ENCODE data around the gene XRN1. TPM values are rescaled to one million over a fixed set of nuclear protein-coding genes. Genes with fewer than 3 reads are reported as not detected.

XRN1 gene
- total and polyA plus RNA-seq, 2 donors (not counting 1 experiment from before 2014, with no cell fraction given): 19.9 to 55.7 TPM

GRCh38 chr3:142285083-142285517, 162.7 kb downstream of the XRN1 start:
- Histone ChIP-seq H3K4me3 (replicated peaks in 1 of 4; ENCODE audit: control extremely low read depth in 1 of 4, insufficient read depth in 1 of 4, low read depth in 3 of 4, low read length in 4 of 4) (no peak overlapping the region), H4K20me1 (ENCODE audit: control insufficient read depth, extremely low read depth, insufficient read depth, low read length) (no peaks in the 10 kb centered on the region), H2AFZ (ENCODE audit: low read length) (no peak overlapping the region), H3K4me2 (ENCODE audit: extremely low read depth, insufficient read depth, low read length) (no peak overlapping the region), H3K36me3 (ENCODE audit: control insufficient read depth, insufficient read depth, low read length) (no peaks in the 10 kb centered on the region), H3K27ac (ENCODE audit: insufficient read depth, low read length) (no peak overlapping the region), H3K79me2 (ENCODE audit: control insufficient read depth, insufficient read depth, low read length) (no peaks in the 10 kb centered on the region), H3K9ac (ENCODE audit: insufficient read depth, low read length) (no peak overlapping the region), H3K9me3 (ENCODE audit: control insufficient read depth, insufficient read depth, low read depth, low read length) (no peaks in the 10 kb centered on the region), H3K27me3 (ENCODE audit: control insufficient read depth, insufficient read depth, low read length) (no peaks in the 10 kb centered on the region), H3K4me1 (ENCODE audit: control insufficient read depth, extremely low read depth, insufficient read depth, low read length) (no peaks in the 10 kb centered on the region)
- TF ChIP-seq EZH2 (IDR thresholded peaks at IDR 0.05; ENCODE audit: low read length, missing control alignments): no peak
- TF ChIP-seq, protein P1, sequence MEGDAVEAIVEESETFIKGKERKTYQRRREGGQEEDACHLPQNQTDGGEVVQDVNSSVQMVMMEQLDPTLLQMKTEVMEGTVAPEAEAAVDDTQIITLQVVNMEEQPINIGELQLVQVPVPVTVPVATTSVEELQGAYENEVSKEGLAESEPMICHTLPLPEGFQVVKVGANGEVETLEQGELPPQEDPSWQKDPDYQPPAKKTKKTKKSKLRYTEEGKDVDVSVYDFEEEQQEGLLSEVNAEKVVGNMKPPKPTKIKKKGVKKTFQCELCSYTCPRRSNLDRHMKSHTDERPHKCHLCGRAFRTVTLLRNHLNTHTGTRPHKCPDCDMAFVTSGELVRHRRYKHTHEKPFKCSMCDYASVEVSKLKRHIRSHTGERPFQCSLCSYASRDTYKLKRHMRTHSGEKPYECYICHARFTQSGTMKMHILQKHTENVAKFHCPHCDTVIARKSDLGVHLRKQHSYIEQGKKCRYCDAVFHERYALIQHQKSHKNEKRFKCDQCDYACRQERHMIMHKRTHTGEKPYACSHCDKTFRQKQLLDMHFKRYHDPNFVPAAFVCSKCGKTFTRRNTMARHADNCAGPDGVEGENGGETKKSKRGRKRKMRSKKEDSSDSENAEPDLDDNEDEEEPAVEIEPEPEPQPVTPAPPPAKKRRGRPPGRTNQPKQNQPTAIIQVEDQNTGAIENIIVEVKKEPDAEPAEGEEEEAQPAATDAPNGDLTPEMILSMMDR (conservative IDR thresholded peaks at IDR 0.05 in 1 of 2, IDR thresholded peaks at IDR 0.05 in 1 of 2; ENCODE audit: low read depth in 1 of 2, low read length in 2 of 2): no peak
- no peak for DNase-seq (ENCODE audit: low read depth in 2 of 2)

DNA sequence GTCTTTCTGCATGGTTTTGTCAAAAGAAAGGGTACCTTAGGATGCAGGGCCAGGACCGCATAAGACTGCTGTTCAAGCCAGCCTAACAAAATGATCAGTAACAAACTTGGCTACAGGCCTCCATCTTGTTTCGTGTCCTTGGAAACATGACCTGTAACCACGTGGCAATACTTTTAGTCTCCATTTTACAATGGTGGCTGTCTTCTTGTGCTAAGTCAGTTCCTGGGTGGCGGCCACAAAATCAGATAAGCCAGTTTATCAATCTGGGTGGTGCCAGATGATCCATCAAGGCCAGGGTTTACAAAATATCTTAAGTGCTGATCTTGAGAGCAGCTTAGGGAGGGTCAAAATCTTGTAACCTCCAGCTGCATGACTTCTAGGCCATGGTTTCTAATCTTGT, 165.3 kb downstream of the XRN1 start:
- Histone ChIP-seq H3K9me3 (ENCODE audit: control insufficient read depth, insufficient read depth, low read depth, low read length) (no peaks in the 10 kb centered on the region), H3K36me3 (ENCODE audit: control insufficient read depth, insufficient read depth, low read length) (no peaks in the 10 kb centered on the region), H3K9ac (ENCODE audit: insufficient read depth, low read length) (no peak overlapping the region), H3K27ac (ENCODE audit: insufficient read depth, low read length) (no peak overlapping the region), H4K20me1 (ENCODE audit: control insufficient read depth, extremely low read depth, insufficient read depth, low read length) (no peaks in the 10 kb centered on the region), H3K4me3 (replicated peaks in 1 of 4; ENCODE audit: control extremely low read depth in 1 of 4, insufficient read depth in 1 of 4, low read depth in 3 of 4, low read length in 4 of 4) (no peak overlapping the region), H2AFZ (ENCODE audit: low read length) (no peak overlapping the region), H3K4me1 (ENCODE audit: control insufficient read depth, extremely low read depth, insufficient read depth, low read length) (no peaks in the 10 kb centered on the region), H3K27me3 (ENCODE audit: control insufficient read depth, insufficient read depth, low read length) (no peaks in the 10 kb centered on the region), H3K4me2 (ENCODE audit: extremely low read depth, insufficient read depth, low read length) (no peak overlapping the region), H3K79me2 (ENCODE audit: control insufficient read depth, insufficient read depth, low read length) (no peaks in the 10 kb centered on the region)
- DNase-seq (ENCODE audit: low read depth in 2 of 2): no peak
- TF ChIP-seq, protein P1 (conservative IDR thresholded peaks at IDR 0.05 in 1 of 2, IDR thresholded peaks at IDR 0.05 in 1 of 2; ENCODE audit: low read depth in 1 of 2, low read length in 2 of 2): no peak
- TF ChIP-seq EZH2 (IDR thresholded peaks at IDR 0.05; ENCODE audit: low read length, missing control alignments): no peak

GRCh38 chr3:142281474-142281873, 166.4 kb downstream of the XRN1 start:
- H3K9ac ChIP-seq (ENCODE audit: insufficient read depth, low read length): no peak overlapping the region
- no peaks in the 10 kb centered on the region for H4K20me1 ChIP-seq (ENCODE audit: control insufficient read depth, extremely low read depth, insufficient read depth, low read length)
- no peak overlapping the region for H3K27ac ChIP-seq (ENCODE audit: insufficient read depth, low read length)
- no peak for DNase-seq (ENCODE audit: low read depth in 2 of 2)
- H3K9me3 ChIP-seq (ENCODE audit: control insufficient read depth, insufficient read depth, low read depth, low read length): no peaks in the 10 kb centered on the region
- no peaks in the 10 kb centered on the region for H3K79me2 ChIP-seq (ENCODE audit: control insufficient read depth, insufficient read depth, low read length)
- no peak for TF ChIP-seq EZH2 (IDR thresholded peaks at IDR 0.05; ENCODE audit: low read length, missing control alignments)
- TF ChIP-seq, protein P1 (conservative IDR thresholded peaks at IDR 0.05 in 1 of 2, IDR thresholded peaks at IDR 0.05 in 1 of 2; ENCODE audit: low read depth in 1 of 2, low read length in 2 of 2): no peak
- no peaks in the 10 kb centered on the region for H3K4me1 ChIP-seq (ENCODE audit: control insufficient read depth, extremely low read depth, insufficient read depth, low read length)
- H3K27me3 ChIP-seq (ENCODE audit: control insufficient read depth, insufficient read depth, low read length): no peaks in the 10 kb centered on the region
- H3K36me3 ChIP-seq (ENCODE audit: control insufficient read depth, insufficient read depth, low read length): no peaks in the 10 kb centered on the region
- no peak overlapping the region for H3K4me3 ChIP-seq (replicated peaks in 1 of 4; ENCODE audit: control extremely low read depth in 1 of 4, insufficient read depth in 1 of 4, low read depth in 3 of 4, low read length in 4 of 4)
- H3K4me2 ChIP-seq (ENCODE audit: extremely low read depth, insufficient read depth, low read length): no peak overlapping the region
- no peak overlapping the region for H2AFZ ChIP-seq (ENCODE audit: low read length)
